Hair follicular keratinocyte (primary cell): ENCODE results near the gene KLF9. TPM values are rescaled to one million over a fixed set of nuclear protein-coding genes. Genes with fewer than 3 reads are reported as not detected.

Experiments used
- total RNA-seq: library from RNA; depleted of rRNA; stranded (reverse); fragments of >200 nt; gene quantifications from 2 replicates; pipeline ENCODE4 v1.2.3, GENCODE V29; 2015

KLF9 gene
- total RNA-seq, result 5.5 and 11.5 TPM in 2 replicates

DNA sequence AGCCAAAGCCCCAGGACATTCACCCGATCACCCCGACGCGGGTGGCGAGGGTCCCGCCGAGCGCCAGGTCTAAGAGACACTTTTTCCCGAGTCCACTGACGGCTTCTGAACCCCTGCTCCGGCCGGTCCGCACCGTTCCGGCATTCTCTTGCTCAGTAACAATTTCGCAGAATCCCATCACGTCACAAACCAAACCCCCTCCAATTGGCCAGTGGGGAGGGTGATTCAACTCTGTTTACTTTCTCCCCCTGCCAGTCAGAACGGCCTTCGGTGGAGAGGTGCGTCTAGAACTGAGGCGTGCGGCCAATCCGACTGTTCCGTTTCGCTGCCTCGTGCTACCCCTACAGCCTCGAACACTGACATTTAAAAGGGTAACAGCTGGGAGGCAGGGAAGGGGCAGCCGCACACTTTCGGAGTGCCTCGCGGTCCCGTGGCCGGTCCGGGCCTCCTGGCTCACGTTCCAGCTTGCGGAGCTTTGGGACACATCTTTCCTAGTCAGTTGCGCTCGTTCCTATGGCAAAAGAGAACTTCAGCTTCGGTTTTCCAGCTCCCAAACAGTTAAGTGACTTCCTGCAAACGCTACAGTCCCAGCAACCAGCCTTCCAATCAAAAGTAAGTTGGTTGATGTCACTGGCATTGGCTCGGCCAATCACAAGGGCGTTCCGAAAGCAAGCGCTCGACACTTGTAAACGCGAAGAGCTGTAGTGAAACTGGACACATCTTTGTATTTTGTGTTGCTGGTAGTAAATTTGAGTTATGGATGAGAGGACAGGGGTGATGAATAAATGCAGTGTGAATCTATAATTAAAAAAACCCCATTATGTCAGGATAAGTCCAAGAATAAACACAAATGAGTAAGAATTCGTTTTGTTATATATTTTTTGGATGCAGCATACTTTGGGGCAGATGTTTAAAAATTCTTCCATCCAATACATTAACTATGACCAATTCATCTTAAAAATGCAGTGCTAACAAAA lies at the start of gene KLF9:
Gene KLF9, minus strand, starts transcription at position 859 of the 977 bp plus-strand sequence. CDS start 1,294 bp downstream, outside the sequence.

Other genes with a start within 250 kb of the KLF9 start
- gene SMC5, start 155.7 kb downstream of the KLF9 start, total RNA-seq, result 13.2 and 14.7 TPM in 2 replicates